Uterus (tissue), 2 donors: Measurements from ENCODE around the gene COL5A2.

Source experiments
- POLR2A ChIP-seq, 2 donors: fragments of 450-650 bp; IDR thresholded peaks; one replicate each; pipeline ENCODE4 v1.6.1; 2016; ENCODE audit warnings: antibody characterized with exemption in 2 of 2, mild to moderate bottlenecking in 1 of 2, moderate library complexity in 1 of 2
- TF ChIP-seq, protein P1 (sequence below), 4 experiments: fragments of 200-600 bp in 2 of 4; fragments of 450-650 bp in 2 of 4; sonication (generic) in 2 of 4; IDR thresholded peaks; one replicate each; pipeline ENCODE4 v1.5.1; 2016 to 2019; ENCODE audit warnings: antibody characterized with exemption in 4 of 4, mild to moderate bottlenecking in 2 of 4, moderate library complexity in 1 of 4

DNA sequence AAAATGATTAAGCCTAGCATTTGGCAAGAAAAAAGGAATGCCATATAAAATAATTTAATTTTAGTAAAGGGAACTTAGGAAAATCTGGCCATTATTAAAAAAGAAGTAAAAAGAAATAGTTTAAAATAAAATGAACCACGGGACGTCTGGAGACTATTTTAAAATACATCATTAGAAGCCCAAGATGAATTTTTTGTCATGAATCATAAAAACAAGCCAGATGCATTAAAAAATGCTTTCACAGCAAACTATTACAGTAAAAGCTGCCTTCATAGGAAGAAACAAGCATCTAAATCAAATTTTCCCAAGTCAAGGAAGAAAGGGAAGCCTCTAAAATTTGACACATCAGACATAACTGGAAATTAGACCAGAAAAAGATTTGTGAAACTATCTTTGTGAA, 33.0 kb downstream of the COL5A2 start:
- TF ChIP-seq, protein P1, sequence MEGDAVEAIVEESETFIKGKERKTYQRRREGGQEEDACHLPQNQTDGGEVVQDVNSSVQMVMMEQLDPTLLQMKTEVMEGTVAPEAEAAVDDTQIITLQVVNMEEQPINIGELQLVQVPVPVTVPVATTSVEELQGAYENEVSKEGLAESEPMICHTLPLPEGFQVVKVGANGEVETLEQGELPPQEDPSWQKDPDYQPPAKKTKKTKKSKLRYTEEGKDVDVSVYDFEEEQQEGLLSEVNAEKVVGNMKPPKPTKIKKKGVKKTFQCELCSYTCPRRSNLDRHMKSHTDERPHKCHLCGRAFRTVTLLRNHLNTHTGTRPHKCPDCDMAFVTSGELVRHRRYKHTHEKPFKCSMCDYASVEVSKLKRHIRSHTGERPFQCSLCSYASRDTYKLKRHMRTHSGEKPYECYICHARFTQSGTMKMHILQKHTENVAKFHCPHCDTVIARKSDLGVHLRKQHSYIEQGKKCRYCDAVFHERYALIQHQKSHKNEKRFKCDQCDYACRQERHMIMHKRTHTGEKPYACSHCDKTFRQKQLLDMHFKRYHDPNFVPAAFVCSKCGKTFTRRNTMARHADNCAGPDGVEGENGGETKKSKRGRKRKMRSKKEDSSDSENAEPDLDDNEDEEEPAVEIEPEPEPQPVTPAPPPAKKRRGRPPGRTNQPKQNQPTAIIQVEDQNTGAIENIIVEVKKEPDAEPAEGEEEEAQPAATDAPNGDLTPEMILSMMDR (IDR thresholded peaks at IDR 0.05): no peak
- no peak for TF ChIP-seq POLR2A (IDR thresholded peaks at IDR 0.05)
